HFF-Myc (cell line): ENCODE data around the gene FAM222A.

Source experiments
- DNase-seq: peaks from one replicate; pipeline ENCODE4 v3.0.0-alpha.2; 2011; ENCODE audit warnings: low read depth; ENCODE audit errors: extremely low read depth
- H3K4me3 ChIP-seq: replicated peaks from 2 replicates; pipeline ENCODE4 v1.5.1; 2011; ENCODE audit warnings: low read depth, mild to moderate bottlenecking, control low read depth, low read length
- TF ChIP-seq, protein P1 (sequence below): IDR thresholded peaks from 2 replicates; pipeline ENCODE4 v1.5.1; 2012; ENCODE audit warnings: mild to moderate bottlenecking, low read depth, low read length, control low read depth; ENCODE audit errors: missing control alignments

The FAM222A gene

DNA sequence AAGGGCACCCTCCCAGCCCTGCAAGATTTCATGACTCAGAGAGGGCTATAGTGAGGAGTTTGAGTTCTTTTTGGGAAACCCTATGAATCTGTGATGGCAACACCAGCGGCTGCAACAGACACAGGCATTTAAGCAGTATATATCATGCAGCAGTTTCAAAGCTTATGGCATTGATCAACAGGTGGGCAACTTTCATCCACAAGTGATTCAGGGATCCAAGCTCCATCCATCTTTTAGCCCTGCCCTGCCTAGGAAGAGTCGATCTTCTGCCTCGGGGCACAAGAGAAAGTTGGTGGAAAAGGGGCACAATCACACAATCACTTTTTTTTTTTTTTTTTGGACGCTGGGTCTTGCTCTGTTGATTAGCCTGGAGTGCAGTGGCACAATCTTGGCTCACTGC is 8.3 kb upstream of the FAM222A start:
- TF ChIP-seq, protein P1, sequence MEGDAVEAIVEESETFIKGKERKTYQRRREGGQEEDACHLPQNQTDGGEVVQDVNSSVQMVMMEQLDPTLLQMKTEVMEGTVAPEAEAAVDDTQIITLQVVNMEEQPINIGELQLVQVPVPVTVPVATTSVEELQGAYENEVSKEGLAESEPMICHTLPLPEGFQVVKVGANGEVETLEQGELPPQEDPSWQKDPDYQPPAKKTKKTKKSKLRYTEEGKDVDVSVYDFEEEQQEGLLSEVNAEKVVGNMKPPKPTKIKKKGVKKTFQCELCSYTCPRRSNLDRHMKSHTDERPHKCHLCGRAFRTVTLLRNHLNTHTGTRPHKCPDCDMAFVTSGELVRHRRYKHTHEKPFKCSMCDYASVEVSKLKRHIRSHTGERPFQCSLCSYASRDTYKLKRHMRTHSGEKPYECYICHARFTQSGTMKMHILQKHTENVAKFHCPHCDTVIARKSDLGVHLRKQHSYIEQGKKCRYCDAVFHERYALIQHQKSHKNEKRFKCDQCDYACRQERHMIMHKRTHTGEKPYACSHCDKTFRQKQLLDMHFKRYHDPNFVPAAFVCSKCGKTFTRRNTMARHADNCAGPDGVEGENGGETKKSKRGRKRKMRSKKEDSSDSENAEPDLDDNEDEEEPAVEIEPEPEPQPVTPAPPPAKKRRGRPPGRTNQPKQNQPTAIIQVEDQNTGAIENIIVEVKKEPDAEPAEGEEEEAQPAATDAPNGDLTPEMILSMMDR = no peak
- DNase-seq = no peak
- H3K4me3 ChIP-seq = no peak overlapping the region

DNA sequence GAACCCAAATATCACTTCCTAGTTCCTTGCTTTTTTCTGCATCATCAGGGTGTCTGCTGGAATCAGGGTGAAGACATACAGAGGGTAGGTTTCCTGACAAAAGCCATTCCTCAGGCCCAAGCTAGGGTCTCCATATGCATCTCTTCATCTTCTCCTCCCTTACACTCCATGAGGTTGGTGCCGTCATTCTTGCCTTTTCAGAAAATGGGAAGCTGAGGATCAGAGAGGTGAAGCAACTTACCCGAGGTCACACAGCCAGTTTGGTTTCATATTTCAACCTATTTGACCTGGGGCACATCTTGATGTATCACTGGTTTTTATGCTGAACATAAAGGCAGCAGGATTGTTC is 7.3 kb upstream of the FAM222A start:
- DNase-seq = no peak
- H3K4me3 ChIP-seq = no peak overlapping the region
- TF ChIP-seq, protein P1 = no peak

DNA sequence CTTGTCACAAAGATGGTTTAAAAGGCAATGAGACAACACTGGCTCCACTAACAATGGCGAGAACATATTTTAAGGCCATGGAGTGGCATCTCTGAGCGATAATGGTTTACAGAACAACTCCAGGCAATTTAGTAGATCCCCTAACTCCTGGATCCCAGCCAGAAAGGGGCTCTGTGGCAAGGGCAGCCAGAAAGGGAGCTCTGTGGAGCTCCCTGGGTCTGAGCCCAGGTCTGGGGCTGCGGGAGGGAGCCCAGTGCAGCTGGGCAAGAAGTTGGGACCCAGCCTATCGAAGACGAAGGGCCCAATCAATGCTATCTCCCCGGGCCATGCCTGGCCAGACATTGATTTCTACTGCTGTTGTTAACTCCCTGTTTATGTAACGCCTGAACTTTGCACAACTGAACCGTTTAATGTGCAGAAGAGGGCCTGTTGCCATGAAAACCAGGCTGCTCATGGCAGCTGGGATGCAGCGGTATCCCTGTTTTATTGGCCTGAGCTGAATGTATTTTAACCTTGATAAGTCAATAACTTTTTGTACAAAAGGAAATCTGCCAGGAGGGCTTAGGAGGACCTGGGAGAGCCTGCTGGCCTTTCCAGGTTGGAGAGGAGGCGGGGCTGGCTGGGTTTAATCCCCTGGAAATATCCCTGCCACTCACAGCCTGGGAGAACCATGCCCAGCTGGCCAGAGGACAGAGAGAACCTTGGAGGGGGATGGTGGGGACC is 6.7 kb upstream of the FAM222A start:
- no peak overlapping the region for H3K4me3 ChIP-seq
- TF ChIP-seq, protein P1 = no peak
- no peak for DNase-seq

DNA sequence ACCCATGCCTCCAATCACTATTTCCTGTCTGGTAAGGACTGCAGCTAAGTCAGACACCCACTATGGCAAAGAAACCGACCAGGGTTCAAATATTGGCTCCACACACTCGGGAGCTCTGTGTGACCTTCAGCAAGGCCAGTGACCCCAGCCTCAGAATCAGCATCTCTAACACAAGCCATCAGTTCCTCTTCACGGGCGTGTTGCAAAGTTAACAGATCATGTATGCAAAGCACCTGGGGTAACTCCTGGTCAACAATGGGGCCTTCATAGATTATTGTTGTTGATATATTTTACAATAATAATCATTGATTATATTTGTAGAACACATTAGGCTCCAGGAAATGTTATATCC is 6.2 kb upstream of the FAM222A start:
- DNase-seq = no peak
- no peak overlapping the region for H3K4me3 ChIP-seq
- TF ChIP-seq, protein P1 = no peak

DNA sequence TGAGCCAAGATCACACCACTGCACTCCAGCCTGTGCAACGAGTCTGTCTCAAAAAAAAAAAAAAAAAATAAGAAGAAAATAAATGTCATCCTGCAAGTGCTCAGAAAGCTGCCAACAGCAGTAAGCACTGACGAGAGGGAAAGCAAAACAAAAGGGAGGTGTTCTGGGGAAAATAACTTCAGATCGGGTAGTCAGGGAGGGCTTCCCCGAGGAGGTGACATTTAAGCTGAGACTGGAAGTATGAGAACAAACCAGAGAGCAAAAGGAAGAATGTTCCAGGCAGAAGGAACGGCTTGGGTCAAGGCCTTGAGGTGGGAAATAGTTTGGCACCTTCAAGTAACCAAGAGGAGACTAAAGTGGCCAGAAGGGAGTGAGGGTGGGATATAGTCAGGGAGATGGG is 4.7 kb upstream of the FAM222A start:
- no peak for DNase-seq
- TF ChIP-seq, protein P1 = no peak
- H3K4me3 ChIP-seq = no peak overlapping the region

DNA sequence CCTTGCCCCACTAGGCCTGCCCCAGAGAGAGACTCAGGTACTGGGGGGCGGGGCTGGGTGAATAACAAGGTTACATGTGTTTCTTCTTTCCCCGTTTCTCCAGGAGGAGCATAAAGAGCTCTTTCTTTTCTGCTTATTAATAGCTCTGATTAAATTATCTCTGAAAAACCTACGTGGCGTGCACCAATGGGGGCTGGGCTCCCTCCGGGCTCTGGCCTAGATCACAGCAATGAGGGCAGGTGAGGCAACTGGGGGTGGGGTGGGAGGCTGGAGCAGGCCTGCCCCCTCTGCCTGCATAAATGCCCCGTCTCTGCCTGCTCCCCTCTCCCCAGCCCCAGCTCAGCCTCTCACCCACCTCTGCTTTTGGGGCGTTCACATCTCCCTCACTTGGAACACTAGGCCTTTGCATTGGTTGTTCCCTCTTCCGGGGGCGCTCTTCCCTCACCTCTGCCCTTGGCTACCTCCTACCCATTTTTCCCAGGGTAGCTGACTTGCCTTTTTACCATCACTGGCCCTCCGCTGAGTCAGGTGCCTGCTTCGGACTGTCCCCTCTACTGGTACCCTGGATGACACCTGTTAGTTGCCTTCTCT is 4.1 kb upstream of the FAM222A start:
- TF ChIP-seq, protein P1 = no peak
- no peak overlapping the region for H3K4me3 ChIP-seq
- DNase-seq = no peak

DNA sequence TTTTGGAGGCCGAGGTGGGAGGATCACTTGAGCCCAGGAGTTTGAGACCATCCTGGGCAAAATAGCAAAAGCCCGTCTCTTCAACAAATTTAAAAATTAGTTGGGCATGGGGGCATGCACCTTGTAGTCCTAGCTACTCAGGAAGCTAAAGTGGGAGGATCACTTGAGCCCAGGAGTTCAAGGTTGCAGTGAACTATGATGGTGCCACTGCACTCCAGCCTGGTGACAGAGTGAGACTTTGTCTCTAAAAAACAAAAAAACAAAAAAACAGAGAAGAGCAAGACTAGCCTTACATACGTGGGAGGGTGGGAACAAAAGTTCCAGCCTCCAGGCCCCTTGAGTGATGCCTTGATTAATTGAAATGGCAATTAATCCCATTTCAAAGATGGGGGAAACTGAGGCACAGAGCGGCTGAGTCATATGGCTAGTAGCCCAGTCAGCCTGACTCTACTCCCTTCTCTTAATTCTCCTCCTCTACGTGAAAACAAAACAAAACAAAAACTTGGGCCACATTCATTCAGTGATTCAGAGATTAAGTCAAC is 3.3 kb upstream of the FAM222A start:
- no peak overlapping the region for H3K4me3 ChIP-seq
- no peak for DNase-seq

More for the DNA sequence above, 3.3 kb upstream of the FAM222A start:
- TF ChIP-seq, protein P1 = no peak
